OCI-LY7 (cell line): Measurements from ENCODE around the gene CDKL4. TPM values are rescaled to one million over a fixed set of nuclear protein-coding genes. Genes with fewer than 3 reads are reported as not detected.

ENCODE experiments used
- BruUV-seq: library from RNA; stranded (reverse); fragments of 400-500 nt; replicated peaks from 2 replicates; lab custom pipeline; 2021; lab: Mats Ljungman, UMichigan
- CTCF ChIA-PET: fragments of 300-600 bp; sonication (Branson Sonifier 250); formaldehyde crosslinking; loops from one replicate; lab custom pipeline; 2022; ENCODE audit warnings: antibody characterized with exemption; ENCODE audit not compliant: unreplicated experiment; lab: Charles Lee
- POLR2A ChIA-PET: fragments of 300-600 bp; sonication (Branson Sonifier 250); formaldehyde crosslinking; loops from one replicate; lab custom pipeline; 2022; ENCODE audit warnings: antibody characterized with exemption; lab: Charles Lee
- DNase-seq: peaks from one replicate; pipeline ENCODE4 v3.0.0-alpha.2; 2015; ENCODE audit warnings: low spot score
- H2AFZ ChIP-seq: fragments of 200-600 bp; sonication (generic), shearing (Covaris generic); 2 replicates; pipeline ENCODE4 v1.6.1; 2014; ENCODE audit warnings: mild to moderate bottlenecking, antibody characterized with exemption, low read length, moderate library complexity
- H3K27ac ChIP-seq: fragments of 200-600 bp; sonication (generic); 2 replicates; pipeline ENCODE4 v1.5.1; 2014; ENCODE audit warnings: mixed run types, low read depth, mild to moderate bottlenecking, moderate library complexity, low read length, inconsistent platforms; ENCODE audit not compliant: poor library complexity, severe bottlenecking
- H3K36me3 ChIP-seq: fragments of 200-600 bp; sonication (generic); 2 replicates; pipeline ENCODE4 v1.6.1; 2014; ENCODE audit warnings: mild to moderate bottlenecking, antibody characterized with exemption, low read length, moderate library complexity, mixed read lengths; ENCODE audit not compliant: insufficient read depth
- H3K4me1 ChIP-seq: fragments of 200-600 bp; sonication (generic); 2 replicates; pipeline ENCODE4 v1.5.1; 2014; ENCODE audit warnings: mild to moderate bottlenecking, low read length; ENCODE audit not compliant: insufficient read depth, poor library complexity, severe bottlenecking
- H3K4me2 ChIP-seq: fragments of 200-600 bp; sonication (generic); 2 replicates; pipeline ENCODE4 v1.6.1; 2014; ENCODE audit warnings: mild to moderate bottlenecking, low read length
- H3K4me3 ChIP-seq: fragments of 200-600 bp; sonication (generic); 2 replicates; pipeline ENCODE4 v1.5.1; 2014; ENCODE audit warnings: mild to moderate bottlenecking, low read depth, low read length; ENCODE audit not compliant: poor library complexity, severe bottlenecking
- H3K79me2 ChIP-seq: fragments of 200-600 bp; sonication (generic); 2 replicates; pipeline ENCODE4 v1.6.1; 2016; ENCODE audit warnings: low read depth, mild to moderate bottlenecking, low read length, moderate library complexity, mixed read lengths; ENCODE audit not compliant: insufficient read depth
- H3K9me2 ChIP-seq: fragments of 200-600 bp; sonication (generic); 2 replicates; pipeline ENCODE4 v1.6.1; 2016; ENCODE audit warnings: mild to moderate bottlenecking, low read length, mixed read lengths; ENCODE audit not compliant: insufficient read depth
- H3K9me3 ChIP-seq: fragments of 200-600 bp; sonication (generic); 2 replicates; pipeline ENCODE4 v1.6.1; 2014; ENCODE audit warnings: mild to moderate bottlenecking, mixed run types, low read length, mixed read lengths
- H4K20me1 ChIP-seq: fragments of 200-600 bp; sonication (generic); 2 replicates; pipeline ENCODE4 v1.6.1; 2014; ENCODE audit warnings: mild to moderate bottlenecking, antibody characterized with exemption, low read length, moderate library complexity, mixed read lengths; ENCODE audit not compliant: insufficient read depth
- CTCF ChIP-seq: fragments of 200-600 bp; sonication (generic); conservative IDR thresholded peaks from 2 replicates; pipeline ENCODE4 v1.5.1; 2014; ENCODE audit warnings: mild to moderate bottlenecking, antibody characterized with exemption, low read length, moderate library complexity, mixed read lengths
- EZH2phosphoT487 ChIP-seq: fragments of 200-600 bp; sonication (generic); IDR thresholded peaks from 2 replicates; pipeline ENCODE4 v1.6.1; 2018; ENCODE audit warnings: low read depth, borderline replicate concordance, mild to moderate bottlenecking, mixed run types, antibody characterized with exemption, low read length, moderate library complexity, mixed read lengths
- intact Hi-C: fragments of 100-400 bp; cut with micrococcal nuclease; formaldehyde crosslinking; loops from one replicate; pipeline ENCODE4 v1.10.0; 2022; ENCODE audit not compliant: unreplicated experiment
- total RNA-seq, 2 experiments: library from RNA; depleted of rRNA in 1 of 2; stranded (reverse); fragments of >200 nt in 1 of 2; shearing (Covaris generic) in 1 of 2; gene quantifications; 2 replicates each; pipeline ENCODE4 v1.2.3, GENCODE V29; 2014 to 2022

CDKL4 gene
- total RNA-seq, 2 experiments from 2014 or later, result not detected

- Histone ChIP-seq H3K9me2 (0 out of 2 replicates have a peak, but pooled peaks cover 3% of the 10 kb centered on the region), H3K4me1 (no peaks in the 10 kb centered on the region), H3K4me3 (no peak overlapping the region), H4K20me1 (no peaks in the 10 kb centered on the region), H3K4me2 (no peak overlapping the region), H3K9me3 (no peaks in the 10 kb centered on the region), H3K36me3 (no peaks in the 10 kb centered on the region), H3K27ac (no peak overlapping the region), H2AFZ (no peak overlapping the region), H3K79me2 (no peaks in the 10 kb centered on the region)
- BruUV-seq, result no TSS peak
- POLR2A ChIA-PET, result no interaction called here
- CTCF ChIA-PET, result no interaction called here
- TF ChIP-seq CTCF, result no peak
- no peak for TF ChIP-seq EZH2phosphoT487
- no peak for DNase-seq
- intact Hi-C loops, result no loop called here
Measured at GRCh38 chr2:39217192-39217550, 26.6 kb downstream of the CDKL4 start.

- H3K79me2 ChIP-seq, result no peaks in the 10 kb centered on the region
- intact Hi-C loops, result no loop called here
- no peaks in the 10 kb centered on the region for H3K9me3 ChIP-seq
- H3K36me3 ChIP-seq, result no peaks in the 10 kb centered on the region
- H3K4me3 ChIP-seq, result no peak overlapping the region
- ChIA-PET CTCF (no interaction called here), POLR2A (no interaction called here)
- no peak overlapping the region for H3K27ac ChIP-seq
- H4K20me1 ChIP-seq, result no peaks in the 10 kb centered on the region
- H3K4me2 ChIP-seq, result no peak overlapping the region
- TF ChIP-seq CTCF (no peak), EZH2phosphoT487 (no peak)
- no peak overlapping the region for H2AFZ ChIP-seq
- H3K4me1 ChIP-seq, result no peaks in the 10 kb centered on the region
- no TSS peak for BruUV-seq
- 0 out of 2 replicates have a peak, but pooled peaks cover 3% of the 10 kb centered on the region for H3K9me2 ChIP-seq
- no peak for DNase-seq
Measured at GRCh38 chr2:39216346-39217191, 27.2 kb downstream of the CDKL4 start.

GRCh38 chr2:39215545-39215944, 28.2 kb downstream of the CDKL4 start:
- Histone ChIP-seq H2AFZ (no peak overlapping the region), H3K4me1 (no peaks in the 10 kb centered on the region), H3K4me3 (no peak overlapping the region), H3K9me3 (no peaks in the 10 kb centered on the region), H3K36me3 (no peaks in the 10 kb centered on the region), H4K20me1 (no peaks in the 10 kb centered on the region), H3K27ac (no peak overlapping the region), H3K79me2 (no peaks in the 10 kb centered on the region), H3K4me2 (no peak overlapping the region), H3K9me2 (0 out of 2 replicates have a peak, but pooled peaks cover 3% of the 10 kb centered on the region)
- DNase-seq, result no peak
- intact Hi-C loops, result no loop called here
- TF ChIP-seq EZH2phosphoT487 (no peak), CTCF (no peak)
- ChIA-PET POLR2A (no interaction called here), CTCF (no interaction called here)
- no TSS peak for BruUV-seq
